Naive B cell (primary cell): Measurements from ENCODE around the gene ELFN1. TPM values are rescaled to one million over a fixed set of nuclear protein-coding genes. Genes with fewer than 3 reads are reported as not detected.

Experiments
- ATAC-seq, 2 donors: fragments of 150-1000 bp; cut with Tn5 transposase; 2 replicates each; pipeline ENCODE4 v1.10.0; 2021; ENCODE audit warnings: low read depth in 2 of 2, mild to moderate bottlenecking in 2 of 2, moderate library complexity in 2 of 2
- DNase-seq: peaks from one replicate; pipeline ENCODE4 v3.0.0; 2022
- H3K27ac Mint-ChIP-seq, 6 donors: one replicate each; pipeline ENCODE4 v1.8.0; 2020 to 2022; ENCODE audit warnings: mild to moderate bottlenecking in 6 of 6, mixed read lengths in 6 of 6, moderate library complexity in 5 of 6, inconsistent platforms in 2 of 6
- H3K27me3 Mint-ChIP-seq, 3 donors: one replicate each; pipeline ENCODE4 v1.8.0; 2021 to 2022; ENCODE audit warnings: mixed read lengths in 3 of 3, mild to moderate bottlenecking in 1 of 3
- H3K36me3 Mint-ChIP-seq, 2 donors: one replicate each; pipeline ENCODE4 v1.8.0; 2020 to 2022; ENCODE audit warnings: mixed read lengths in 2 of 2, inconsistent platforms in 1 of 2, mild to moderate bottlenecking in 1 of 2
- H3K4me1 Mint-ChIP-seq, 3 donors: one replicate each; pipeline ENCODE4 v1.8.0; 2020 to 2022; ENCODE audit warnings: mixed read lengths in 3 of 3, inconsistent platforms in 1 of 3, mild to moderate bottlenecking in 1 of 3, moderate library complexity in 1 of 3
- H3K4me3 Mint-ChIP-seq, 8 donors: one replicate each; pipeline ENCODE4 v1.8.0; 2020 to 2022; ENCODE audit warnings: mild to moderate bottlenecking in 8 of 8, mixed read lengths in 8 of 8, moderate library complexity in 8 of 8, inconsistent platforms in 2 of 8
- H3K9me3 Mint-ChIP-seq, 7 donors: one replicate each; pipeline ENCODE4 v1.8.0; 2020 to 2022; ENCODE audit warnings: mixed read lengths in 7 of 7, mild to moderate bottlenecking in 5 of 7, inconsistent platforms in 2 of 7, moderate library complexity in 1 of 7
- polyA plus RNA-seq, 6 donors: library from polyadenylated mRNA; unstranded; fragments of 300-500 nt; fragmentation: Illumina TruSeq; gene quantifications; one replicate each; pipeline ENCODE4 v1.2.3, GENCODE V29; 2021; ENCODE audit warnings: low read depth in 6 of 6

Gene ELFN1
- polyA plus RNA-seq, 6 donors from 2014 or later = not detected

DNA sequence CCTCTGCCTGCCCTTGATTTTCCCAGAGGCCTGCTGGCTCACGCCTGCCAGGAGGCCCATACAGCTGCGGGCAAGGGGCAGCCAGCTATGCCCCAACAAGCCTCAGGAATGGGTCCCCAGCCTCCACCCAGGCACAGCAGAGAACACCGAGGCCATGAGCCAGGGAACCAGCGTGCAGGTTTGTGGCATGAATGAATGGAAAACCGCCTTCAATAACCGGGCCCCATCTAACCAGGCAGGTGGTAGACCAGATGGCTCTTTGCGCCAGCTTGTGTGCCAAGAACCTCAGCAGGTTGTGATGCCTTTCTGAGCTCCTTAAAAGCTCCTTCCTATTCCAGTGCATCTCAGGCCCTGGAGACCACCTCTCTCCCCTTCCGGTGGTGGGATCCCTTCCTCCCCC lies 50.2 kb downstream of the ELFN1 start:
- peaks cover 2 to 21% (median 21%) of the 10 kb centered on the region in 3 donors for H3K27me3 Mint-ChIP-seq
- H3K4me3 Mint-ChIP-seq = no peak overlapping the region
- DNase-seq (no peak), ATAC-seq (no peak)
- H3K9me3 Mint-ChIP-seq = peaks cover 0 to 4% (median 1%) of the 10 kb centered on the region in 7 donors
- no peak overlapping the region for H3K27ac Mint-ChIP-seq
- H3K36me3 Mint-ChIP-seq = peaks cover 0 to 3% of the 10 kb centered on the region in 2 donors
- no peaks in the 10 kb centered on the region for H3K4me1 Mint-ChIP-seq

DNA sequence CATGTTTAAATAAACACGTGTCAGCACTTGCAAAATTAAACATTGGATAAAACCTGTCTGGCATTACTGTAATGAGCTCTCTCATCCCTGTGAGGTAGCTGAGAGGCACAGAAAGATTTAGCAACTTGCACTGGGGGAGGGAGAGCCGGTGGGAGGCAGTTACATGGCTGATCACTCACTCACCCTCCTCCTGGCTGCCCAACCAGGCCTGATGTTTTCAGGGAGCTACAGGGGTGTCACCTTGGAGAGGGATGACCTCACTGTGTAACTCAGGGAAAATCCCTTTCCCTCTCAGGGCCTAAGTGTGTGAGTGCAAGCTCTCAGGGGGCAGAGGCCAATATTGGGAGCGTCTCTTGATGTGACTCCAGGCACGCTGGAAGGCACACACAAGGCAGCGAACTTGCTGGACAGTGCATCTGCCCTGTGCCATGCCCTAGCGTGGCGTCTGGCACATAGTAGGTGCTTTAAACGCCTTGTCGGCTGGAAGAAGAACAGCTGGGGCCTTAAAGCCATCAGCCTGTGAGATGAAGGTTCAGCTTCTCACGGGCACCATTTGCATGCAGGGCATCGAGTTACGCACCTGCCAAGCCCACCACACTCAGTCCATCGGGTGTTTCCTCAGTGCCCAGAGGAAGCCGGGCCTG lies 51.1 kb downstream of the ELFN1 start:
- Mint-ChIP-seq H3K27me3 (peaks cover 5 to 21% (median 20%) of the 10 kb centered on the region in 3 donors), H3K36me3 (no peaks in the 10 kb centered on the region), H3K27ac (no peak overlapping the region), H3K9me3 (peaks cover 0 to 4% (median 0%) of the 10 kb centered on the region in 7 donors), H3K4me1 (no peaks in the 10 kb centered on the region), H3K4me3 (no peak overlapping the region)
- no peak for ATAC-seq
- DNase-seq = no peak

DNA sequence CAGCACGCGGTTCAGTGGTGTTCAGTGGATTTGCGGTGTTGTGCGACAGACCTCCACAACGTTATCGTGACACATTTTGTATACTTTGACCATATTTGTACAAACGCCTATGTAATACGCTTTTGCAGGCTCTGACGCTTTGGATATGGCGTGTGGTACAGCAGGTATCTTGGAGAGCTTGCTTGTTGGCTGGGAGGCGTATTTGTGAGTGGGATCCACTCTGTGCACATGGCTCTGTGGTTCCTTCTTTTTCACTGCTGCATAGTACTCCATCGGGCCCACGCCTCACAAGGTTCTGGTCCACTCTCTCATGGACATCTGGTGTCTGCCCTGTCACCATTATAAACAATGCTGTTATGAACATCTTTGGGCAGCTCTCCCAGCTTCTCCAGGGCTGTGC lies 53.2 kb downstream of the ELFN1 start:
- no peaks in the 10 kb centered on the region for H3K36me3 Mint-ChIP-seq
- DNase-seq (no peak), ATAC-seq (no peak)
- no peaks in the 10 kb centered on the region for H3K4me1 Mint-ChIP-seq
- no peak overlapping the region for H3K4me3 Mint-ChIP-seq
- H3K27ac Mint-ChIP-seq = no peak overlapping the region
- peaks cover 0 to 3% (median 0%) of the 10 kb centered on the region in 7 donors for H3K9me3 Mint-ChIP-seq
- peaks cover 5 to 17% (median 13%) of the 10 kb centered on the region in 3 donors for H3K27me3 Mint-ChIP-seq

DNA sequence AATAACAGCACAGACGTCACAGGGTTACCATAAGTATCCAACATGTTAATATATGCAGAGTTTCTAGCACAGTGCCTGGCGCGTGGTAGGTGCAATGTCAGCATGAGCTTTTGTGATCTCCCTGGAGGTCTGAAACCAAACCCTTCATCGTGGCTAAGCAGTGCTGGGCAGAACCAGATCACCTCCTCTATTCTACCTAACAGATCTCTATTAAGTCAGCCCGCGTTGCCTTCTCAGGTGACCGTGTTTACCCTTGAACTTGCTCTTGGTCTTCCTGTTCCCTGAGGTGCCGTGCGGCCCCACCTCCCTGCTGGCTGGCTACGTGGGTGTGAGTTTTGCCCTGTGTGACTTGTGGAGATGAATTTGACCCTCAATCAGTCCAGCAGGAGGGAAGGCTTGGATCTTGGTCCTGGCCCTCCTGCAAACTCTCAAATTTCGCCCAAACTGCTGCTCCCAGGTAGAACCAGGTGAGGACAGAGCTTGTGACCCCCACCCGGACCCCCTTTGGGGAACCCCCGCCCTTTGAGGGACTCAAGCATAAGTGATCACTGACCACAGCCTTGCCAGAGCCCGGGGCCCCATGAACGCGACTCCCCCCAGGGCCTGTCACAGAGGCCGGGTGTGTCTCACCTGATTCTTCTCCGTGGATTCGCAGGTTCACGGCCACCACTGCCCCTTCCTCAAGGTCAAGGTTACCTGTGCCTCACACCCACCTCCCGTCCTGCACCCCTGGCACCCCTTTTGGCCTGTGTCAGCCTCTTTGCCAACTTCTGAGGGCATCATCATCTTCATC lies 54.2 kb downstream of the ELFN1 start:
- no peak for DNase-seq
- Mint-ChIP-seq H3K36me3 (no peaks in the 10 kb centered on the region), H3K4me3 (no peak overlapping the region), H3K4me1 (no peaks in the 10 kb centered on the region), H3K27me3 (peaks cover 5 to 17% (median 13%) of the 10 kb centered on the region in 3 donors), H3K9me3 (peaks cover 0 to 3% (median 0%) of the 10 kb centered on the region in 7 donors), H3K27ac (peak overlapping the region in 1 of 6 donors; percentile 58)
- no peak for ATAC-seq

DNA sequence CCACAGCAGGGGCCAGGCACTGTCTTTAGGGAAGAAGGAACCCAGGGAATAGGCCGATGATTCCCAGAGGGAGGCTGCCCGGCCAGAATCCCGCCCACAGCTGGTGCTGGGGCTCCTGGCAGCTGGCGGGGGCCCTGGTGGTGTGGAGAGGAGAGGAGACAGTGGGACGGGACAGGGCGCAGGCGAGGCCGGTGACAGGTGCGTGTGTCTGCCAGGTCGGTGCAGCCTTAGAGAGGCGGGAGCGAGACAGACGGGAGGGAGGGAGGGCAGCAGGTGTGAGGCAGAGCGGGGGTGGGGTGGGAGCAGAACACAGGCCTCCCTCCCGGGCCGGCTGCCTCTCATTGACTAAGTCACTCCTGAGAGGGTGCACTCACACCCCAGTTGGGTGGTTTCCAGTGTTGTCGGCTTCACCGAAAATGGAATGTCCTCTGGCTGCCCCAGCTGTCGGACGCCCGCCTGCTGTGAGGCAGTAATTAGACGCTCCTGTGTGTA lies 55.2 kb downstream of the ELFN1 start:
- Mint-ChIP-seq H3K9me3 (peaks cover 0 to 3% (median 2%) of the 10 kb centered on the region in 7 donors), H3K4me3 (no peak overlapping the region), H3K27ac (no peak overlapping the region), H3K36me3 (no peaks in the 10 kb centered on the region), H3K27me3 (peaks cover 5 to 17% (median 13%) of the 10 kb centered on the region in 3 donors), H3K4me1 (no peaks in the 10 kb centered on the region)
- ATAC-seq (no peak), DNase-seq (no peak)

DNA sequence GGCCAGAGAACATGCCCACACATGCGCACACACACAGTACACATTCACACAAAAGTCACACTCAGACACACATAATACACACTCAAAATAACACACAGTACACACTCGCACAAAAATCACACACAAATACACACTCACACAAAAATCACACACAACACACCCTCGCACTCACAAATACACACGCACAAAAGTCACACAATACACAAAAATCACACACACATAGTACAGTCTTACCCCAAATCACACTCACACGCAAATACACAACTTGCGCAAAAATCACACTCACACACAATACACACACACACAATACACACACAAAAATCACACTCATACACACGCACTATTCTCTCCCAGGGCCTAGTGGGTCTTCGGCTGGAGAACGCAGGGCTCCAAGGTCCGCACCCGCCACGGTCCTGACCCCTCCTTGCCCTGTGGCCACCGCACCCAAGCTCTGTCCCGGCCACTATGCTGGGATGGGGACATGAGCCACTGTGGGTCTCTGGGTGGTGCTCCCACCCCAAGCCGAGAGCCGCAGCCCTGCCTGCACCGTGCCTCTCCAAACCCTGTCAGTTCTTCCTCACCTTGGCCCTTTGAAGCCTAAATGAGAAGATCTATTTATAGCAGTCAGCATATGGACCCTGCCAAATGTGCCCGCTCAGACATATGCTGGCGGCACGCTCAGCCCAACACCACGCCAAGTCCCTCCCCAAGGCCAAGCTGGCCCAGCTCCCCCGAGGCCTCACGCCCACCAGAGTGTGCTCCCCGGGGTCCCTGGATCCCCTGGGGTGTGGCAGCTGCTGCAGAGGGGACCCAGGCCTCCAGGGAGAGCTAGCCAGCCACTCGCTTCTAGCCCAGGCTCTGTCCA lies 55.9 kb downstream of the ELFN1 start:
- Mint-ChIP-seq H3K27me3 (peaks cover 6 to 17% (median 13%) of the 10 kb centered on the region in 3 donors), H3K36me3 (no peaks in the 10 kb centered on the region), H3K4me1 (no peaks in the 10 kb centered on the region), H3K27ac (peak overlapping the region in 2 of 6 donors; percentile 1 to 14), H3K4me3 (peak overlapping the region in 1 of 8 donors; percentile 77), H3K9me3 (peaks cover 0 to 10% (median 3%) of the 10 kb centered on the region in 7 donors)
- ATAC-seq (no peak), DNase-seq (no peak)

DNA sequence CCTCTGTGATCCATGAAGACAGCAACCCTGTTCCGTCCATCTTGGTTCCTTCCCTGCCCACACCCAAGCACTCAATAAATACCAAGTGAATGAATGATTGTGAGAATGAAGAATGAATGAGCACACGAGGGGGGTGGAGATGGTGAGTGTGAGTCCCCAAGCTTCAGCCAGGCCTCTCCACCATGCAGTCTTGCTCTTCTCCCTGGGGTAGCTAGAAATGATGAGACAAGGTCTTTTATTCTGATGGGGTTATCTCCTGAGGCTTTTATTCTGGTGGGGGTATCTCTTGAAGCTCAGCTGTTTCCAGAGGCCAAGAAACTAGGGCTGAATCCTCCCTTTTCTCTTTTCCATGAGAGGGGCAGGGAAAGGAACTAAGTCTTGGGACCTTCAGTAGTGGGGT lies 57.0 kb downstream of the ELFN1 start:
- no peaks in the 10 kb centered on the region for H3K36me3 Mint-ChIP-seq
- H3K9me3 Mint-ChIP-seq = peaks cover 0 to 15% (median 3%) of the 10 kb centered on the region in 7 donors
- peaks cover 11 to 27% (median 17%) of the 10 kb centered on the region in 3 donors for H3K27me3 Mint-ChIP-seq
- ATAC-seq (no peak), DNase-seq (no peak)
- no peak overlapping the region for H3K4me3 Mint-ChIP-seq
- H3K4me1 Mint-ChIP-seq = no peaks in the 10 kb centered on the region
- H3K27ac Mint-ChIP-seq = peak overlapping the region in 1 of 6 donors; percentile 39

DNA sequence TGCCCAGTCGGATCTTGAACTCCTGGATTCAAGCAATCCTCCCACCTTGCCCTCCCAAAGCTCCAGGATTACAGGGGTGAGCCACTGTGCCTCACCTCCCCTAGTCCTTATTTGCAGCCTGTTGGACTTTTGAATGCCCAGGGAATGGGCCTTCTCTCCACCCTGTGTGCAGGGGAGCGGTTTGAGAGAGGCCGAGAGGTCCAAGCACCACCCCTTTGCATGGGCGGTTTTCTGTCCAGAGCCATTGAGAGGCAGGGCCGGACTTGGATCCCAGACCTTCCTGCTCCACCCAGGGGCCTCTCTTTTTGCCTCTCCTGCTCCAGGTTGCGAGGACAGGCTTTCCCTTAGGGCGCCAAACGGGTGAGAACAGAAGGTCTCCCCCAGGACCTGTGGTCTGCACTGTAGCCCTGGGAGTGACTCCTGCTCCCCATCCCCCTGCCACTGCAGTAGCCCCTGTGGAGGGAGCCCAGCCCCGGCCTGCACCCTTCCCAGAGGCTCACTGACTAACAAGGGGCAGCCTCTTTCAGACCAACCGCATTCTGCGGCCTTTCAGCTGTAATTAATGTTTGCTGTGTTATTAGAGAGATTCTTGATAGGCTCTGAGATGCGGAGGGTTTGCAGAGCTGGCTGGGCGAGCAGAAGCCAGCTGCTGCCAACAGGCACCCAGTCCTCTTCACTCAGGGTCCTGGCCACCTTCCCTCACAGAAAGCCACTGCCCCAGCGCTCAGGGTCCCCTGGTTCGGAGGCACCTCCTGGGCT lies 57.9 kb downstream of the ELFN1 start:
- peaks cover 0 to 15% (median 3%) of the 10 kb centered on the region in 7 donors for H3K9me3 Mint-ChIP-seq
- H3K27ac Mint-ChIP-seq = no peak overlapping the region
- H3K4me1 Mint-ChIP-seq = no peaks in the 10 kb centered on the region
- H3K36me3 Mint-ChIP-seq = no peaks in the 10 kb centered on the region
- no peak for ATAC-seq
- no peak for DNase-seq
- peaks cover 11 to 33% (median 18%) of the 10 kb centered on the region in 3 donors for H3K27me3 Mint-ChIP-seq
- H3K4me3 Mint-ChIP-seq = no peak overlapping the region

DNA sequence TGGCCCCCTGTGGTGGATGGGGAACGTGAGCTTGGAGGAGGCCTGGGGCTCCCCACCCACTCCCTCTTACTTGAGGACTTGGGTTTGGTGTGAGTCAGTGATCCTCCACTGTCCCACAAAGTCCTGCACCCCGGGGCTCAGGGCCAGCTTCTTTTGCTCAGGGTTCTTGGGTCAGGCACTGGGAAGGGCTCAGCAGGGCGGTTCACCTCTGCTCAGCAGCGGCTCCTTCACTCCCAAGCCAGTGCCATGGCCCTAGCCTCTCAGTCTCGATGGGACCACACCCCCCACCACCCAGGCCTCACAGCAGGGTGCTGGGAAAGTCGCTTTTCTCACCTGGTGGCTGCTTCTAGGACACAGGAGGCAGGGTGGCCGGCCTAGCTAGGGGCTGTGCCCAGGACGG lies 59.1 kb downstream of the ELFN1 start:
- no peak overlapping the region for H3K4me3 Mint-ChIP-seq
- no peaks in the 10 kb centered on the region for H3K36me3 Mint-ChIP-seq
- DNase-seq = no peak
- no peak for ATAC-seq
- H3K27ac Mint-ChIP-seq = no peak overlapping the region
- peaks cover 0 to 15% (median 2%) of the 10 kb centered on the region in 7 donors for H3K9me3 Mint-ChIP-seq
- peaks cover 15 to 33% (median 24%) of the 10 kb centered on the region in 3 donors for H3K27me3 Mint-ChIP-seq
- H3K4me1 Mint-ChIP-seq = no peaks in the 10 kb centered on the region

DNA sequence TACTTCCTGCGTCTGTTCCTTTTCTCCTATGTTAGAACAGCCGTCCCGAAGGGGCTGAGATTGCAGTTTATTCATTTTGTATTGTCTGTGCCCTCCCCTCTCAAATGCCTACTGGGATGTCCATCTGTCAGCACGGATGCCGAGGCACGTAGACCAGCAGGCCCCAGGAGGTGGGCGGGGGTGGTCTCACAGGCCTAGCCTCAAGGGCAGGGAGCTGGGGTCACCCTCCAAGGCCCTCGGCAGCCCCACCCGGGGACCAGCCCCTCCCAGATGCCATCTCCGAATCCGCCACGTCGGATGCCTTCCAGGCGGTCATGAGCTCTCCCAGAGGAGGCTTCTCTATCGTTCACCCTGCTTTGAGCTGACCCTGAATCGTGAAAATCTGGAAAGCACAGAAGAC lies 59.7 kb downstream of the ELFN1 start:
- ATAC-seq = no peak
- Mint-ChIP-seq H3K27ac (no peak overlapping the region), H3K9me3 (peaks cover 0 to 15% (median 2%) of the 10 kb centered on the region in 7 donors), H3K27me3 (peaks cover 15 to 33% (median 22%) of the 10 kb centered on the region in 3 donors), H3K36me3 (no peaks in the 10 kb centered on the region), H3K4me1 (no peaks in the 10 kb centered on the region), H3K4me3 (no peak overlapping the region)
- DNase-seq = no peak

DNA sequence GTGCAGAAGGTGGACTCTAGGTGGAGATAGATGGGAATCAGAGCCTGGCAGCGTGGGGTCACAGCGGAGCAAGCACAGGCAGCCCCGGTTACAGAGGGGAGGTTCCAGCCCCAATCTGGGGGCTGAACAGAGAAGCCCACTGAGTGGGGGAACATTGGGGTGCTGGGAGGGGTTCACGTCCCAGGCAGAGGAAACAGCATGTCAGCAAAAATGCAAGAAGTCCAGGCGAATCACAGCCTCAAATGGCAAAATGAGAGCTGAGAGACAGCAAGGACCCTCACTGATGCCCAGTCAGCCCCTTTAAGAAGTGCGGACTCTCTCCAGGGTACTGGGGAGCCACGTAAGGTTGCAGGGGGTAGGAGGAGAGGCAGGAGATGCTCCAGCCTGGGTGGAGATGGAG lies 62.0 kb downstream of the ELFN1 start:
- peaks cover 10 to 26% (median 25%) of the 10 kb centered on the region in 3 donors for H3K27me3 Mint-ChIP-seq
- H3K4me1 Mint-ChIP-seq = no peaks in the 10 kb centered on the region
- no peak overlapping the region for H3K4me3 Mint-ChIP-seq
- peaks cover 0 to 15% (median 2%) of the 10 kb centered on the region in 7 donors for H3K9me3 Mint-ChIP-seq
- no peak overlapping the region for H3K27ac Mint-ChIP-seq
- no peak for DNase-seq
- H3K36me3 Mint-ChIP-seq = no peaks in the 10 kb centered on the region
- no peak for ATAC-seq

DNA sequence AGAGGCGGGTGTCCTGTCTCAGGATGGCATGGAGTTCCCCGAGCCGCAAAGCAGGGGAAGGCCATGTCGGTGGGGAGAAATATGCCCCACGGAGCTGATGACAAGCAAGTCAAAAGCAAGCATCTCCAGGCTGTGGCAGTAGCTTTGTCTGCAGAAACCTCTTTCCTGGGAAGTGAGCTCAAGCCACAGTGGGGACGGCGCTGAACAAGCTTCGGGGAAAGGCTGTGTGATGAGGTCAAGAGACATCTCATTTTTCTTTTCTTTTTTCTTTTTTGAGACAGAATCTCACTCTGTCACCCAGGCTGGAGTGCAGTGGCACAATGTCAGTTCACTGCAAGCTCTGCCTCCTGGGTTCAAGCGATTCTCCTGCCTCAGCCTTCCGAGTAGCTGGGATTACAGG lies 62.6 kb downstream of the ELFN1 start:
- no peaks in the 10 kb centered on the region for H3K4me1 Mint-ChIP-seq
- no peak for ATAC-seq
- no peak overlapping the region for H3K4me3 Mint-ChIP-seq
- no peaks in the 10 kb centered on the region for H3K36me3 Mint-ChIP-seq
- peaks cover 0 to 15% (median 2%) of the 10 kb centered on the region in 7 donors for H3K9me3 Mint-ChIP-seq
- H3K27ac Mint-ChIP-seq = no peak overlapping the region
- DNase-seq = no peak
- peaks cover 10 to 28% (median 23%) of the 10 kb centered on the region in 3 donors for H3K27me3 Mint-ChIP-seq
